BE2C (cell line): ENCODE measurements around the gene OSBPL5.

Source experiments
- DNase-seq: peaks from one replicate; pipeline ENCODE4 v3.0.0-alpha.2; 2020
- H3K27me3 ChIP-seq: fragments of 250-450 bp; sonication (Bioruptor Pico); 2 replicates; pipeline ENCODE4 v1.5.1; 2020; ENCODE audit warnings: mild to moderate bottlenecking
- H3K36me3 ChIP-seq: fragments of 250-450 bp; sonication (Bioruptor Pico); 2 replicates; pipeline ENCODE4 v1.5.1; 2020; ENCODE audit warnings: mild to moderate bottlenecking
- H3K4me1 ChIP-seq: fragments of 250-450 bp; sonication (Bioruptor Pico); 2 replicates; pipeline ENCODE4 v1.5.1; 2020
- H3K4me3 ChIP-seq: 2 replicates; pipeline ENCODE4 v1.5.1; 2011; ENCODE audit warnings: low read depth, low read length
- H3K9me3 ChIP-seq: fragments of 250-450 bp; sonication (Bioruptor Pico); 2 replicates; pipeline ENCODE4 v1.5.1; 2020
- CTCF ChIP-seq: IDR thresholded peaks from 2 replicates; pipeline ENCODE4 v1.5.1; 2012; ENCODE audit warnings: mild to moderate bottlenecking, low read depth, low read length

OSBPL5 gene

GRCh38 chr11:3161309-3161708 lies 3.8 kb downstream of the OSBPL5 start:
- no peaks in the 10 kb centered on the region for H3K9me3 ChIP-seq
- peaks cover 20% of the 10 kb centered on the region for H3K4me1 ChIP-seq
- H3K36me3 ChIP-seq = no peaks in the 10 kb centered on the region
- no peak overlapping the region for H3K4me3 ChIP-seq
- H3K27me3 ChIP-seq = no peaks in the 10 kb centered on the region
- TF ChIP-seq CTCF = no peak
- no peak for DNase-seq

- peak; percentile 82 for DNase-seq
- no peak for TF ChIP-seq CTCF
- no peaks in the 10 kb centered on the region for H3K9me3 ChIP-seq
- peaks cover 20% of the 10 kb centered on the region for H3K4me1 ChIP-seq
- H3K4me3 ChIP-seq = peak overlapping the region; percentile 44
- no peaks in the 10 kb centered on the region for H3K27me3 ChIP-seq
- H3K36me3 ChIP-seq = no peaks in the 10 kb centered on the region
Observed at GRCh38 chr11:3160252-3161031, 4.7 kb downstream of the OSBPL5 start.

- peak; percentile 65 for DNase-seq
- Histone ChIP-seq H3K4me1 (peaks cover 20% of the 10 kb centered on the region), H3K27me3 (no peaks in the 10 kb centered on the region), H3K4me3 (peak overlapping the region; percentile 44), H3K36me3 (no peaks in the 10 kb centered on the region), H3K9me3 (no peaks in the 10 kb centered on the region)
- no peak for TF ChIP-seq CTCF
Observed at GRCh38 chr11:3159296-3160190, 5.6 kb downstream of the OSBPL5 start.

- no peak for TF ChIP-seq CTCF
- H3K9me3 ChIP-seq = no peaks in the 10 kb centered on the region
- no peak overlapping the region for H3K4me3 ChIP-seq
- no peaks in the 10 kb centered on the region for H3K36me3 ChIP-seq
- no peaks in the 10 kb centered on the region for H3K27me3 ChIP-seq
- peaks cover 19% of the 10 kb centered on the region for H3K4me1 ChIP-seq
- no peak for DNase-seq
Observed at GRCh38 chr11:3158821-3159220, 6.3 kb downstream of the OSBPL5 start.

- Histone ChIP-seq H3K4me3 (no peak overlapping the region), H3K9me3 (no peaks in the 10 kb centered on the region), H3K36me3 (no peaks in the 10 kb centered on the region), H3K27me3 (no peaks in the 10 kb centered on the region), H3K4me1 (peaks cover 16% of the 10 kb centered on the region)
- TF ChIP-seq CTCF = no peak
- DNase-seq = peak; percentile 2
Observed at GRCh38 chr11:3158131-3158591, 6.9 kb downstream of the OSBPL5 start.
